Measurements from ENCODE around the gene TRPV4. TPM values are rescaled to one million over a fixed set of nuclear protein-coding genes. Genes with fewer than 3 reads are reported as not detected.

TRPV4 gene
- total RNA-seq, 1 experiment from 2014 or later, result not detected

GRCh38 chr12:109789526-109790048 is 43.6 kb downstream of the TRPV4 start:
- Histone ChIP-seq H3K9me3 (ENCODE audit: low read length) (no peaks in the 10 kb centered on the region), H3K27ac (ENCODE audit: low read length) (no peak overlapping the region), H3K9me2 (replicated peaks; ENCODE audit: insufficient read depth, low read length) (no peaks in the 10 kb centered on the region), H3K4me2 (ENCODE audit: low read depth, low read length, poor library complexity, severe bottlenecking) (no peak overlapping the region), H3K36me3 (ENCODE audit: insufficient read depth, low read length) (no peaks in the 10 kb centered on the region), H3K4me3 (ENCODE audit: low read length) (no peak overlapping the region), H3K79me2 (ENCODE audit: low read length) (no peaks in the 10 kb centered on the region), H3K9ac (ENCODE audit: low read length) (no peak overlapping the region), H2AFZ (ENCODE audit: low read length) (no peak overlapping the region), H3K27me3 (ENCODE audit: low read length) (no peaks in the 10 kb centered on the region), H4K20me1 (ENCODE audit: insufficient read depth, low read depth, low read length) (no peaks in the 10 kb centered on the region), H3K4me1 (ENCODE audit: low read length) (no peaks in the 10 kb centered on the region)
- no peak for DNase-seq

- H4K20me1 ChIP-seq (ENCODE audit: insufficient read depth, low read depth, low read length), result no peaks in the 10 kb centered on the region
- no peak overlapping the region for H3K4me3 ChIP-seq (ENCODE audit: low read length)
- no peak for DNase-seq
- H2AFZ ChIP-seq (ENCODE audit: low read length), result no peak overlapping the region
- H3K27ac ChIP-seq (ENCODE audit: low read length), result no peak overlapping the region
- no peaks in the 10 kb centered on the region for H3K27me3 ChIP-seq (ENCODE audit: low read length)
- no peaks in the 10 kb centered on the region for H3K4me1 ChIP-seq (ENCODE audit: low read length)
- no peaks in the 10 kb centered on the region for H3K36me3 ChIP-seq (ENCODE audit: insufficient read depth, low read length)
- no peaks in the 10 kb centered on the region for H3K9me3 ChIP-seq (ENCODE audit: low read length)
- no peaks in the 10 kb centered on the region for H3K9me2 ChIP-seq (replicated peaks; ENCODE audit: insufficient read depth, low read length)
- H3K4me2 ChIP-seq (ENCODE audit: low read depth, low read length, poor library complexity, severe bottlenecking), result no peak overlapping the region
- no peaks in the 10 kb centered on the region for H3K79me2 ChIP-seq (ENCODE audit: low read length)
- no peak overlapping the region for H3K9ac ChIP-seq (ENCODE audit: low read length)
These were observed 46.4 kb downstream of the TRPV4 start for GRCh38 chr12:109786799-109787198.

- Histone ChIP-seq H3K4me2 (ENCODE audit: low read depth, low read length, poor library complexity, severe bottlenecking) (no peak overlapping the region), H3K27me3 (ENCODE audit: low read length) (no peaks in the 10 kb centered on the region), H3K4me3 (ENCODE audit: low read length) (no peak overlapping the region), H3K79me2 (ENCODE audit: low read length) (no peaks in the 10 kb centered on the region), H3K9ac (ENCODE audit: low read length) (no peak overlapping the region), H3K4me1 (ENCODE audit: low read length) (no peaks in the 10 kb centered on the region), H3K9me3 (ENCODE audit: low read length) (no peaks in the 10 kb centered on the region; the same call in 1 of the 2 replicates), H3K9me2 (replicated peaks; ENCODE audit: insufficient read depth, low read length) (no peaks in the 10 kb centered on the region), H4K20me1 (ENCODE audit: insufficient read depth, low read depth, low read length) (no peaks in the 10 kb centered on the region), H3K27ac (ENCODE audit: low read length) (no peak overlapping the region), H2AFZ (ENCODE audit: low read length) (no peak overlapping the region), H3K36me3 (ENCODE audit: insufficient read depth, low read length) (no peaks in the 10 kb centered on the region)
- DNase-seq, result no peak
These were observed 47.3 kb downstream of the TRPV4 start for GRCh38 chr12:109785854-109786253.

- Histone ChIP-seq H3K4me3 (ENCODE audit: low read length) (no peak overlapping the region), H4K20me1 (ENCODE audit: insufficient read depth, low read depth, low read length) (no peaks in the 10 kb centered on the region), H3K27ac (ENCODE audit: low read length) (no peak overlapping the region), H3K4me2 (ENCODE audit: low read depth, low read length, poor library complexity, severe bottlenecking) (no peak overlapping the region), H2AFZ (ENCODE audit: low read length) (no peak overlapping the region), H3K9ac (ENCODE audit: low read length) (no peak overlapping the region), H3K9me2 (replicated peaks; ENCODE audit: insufficient read depth, low read length) (no peaks in the 10 kb centered on the region), H3K4me1 (ENCODE audit: low read length) (no peaks in the 10 kb centered on the region), H3K27me3 (ENCODE audit: low read length) (no peaks in the 10 kb centered on the region), H3K36me3 (ENCODE audit: insufficient read depth, low read length) (no peaks in the 10 kb centered on the region), H3K79me2 (ENCODE audit: low read length) (no peaks in the 10 kb centered on the region), H3K9me3 (ENCODE audit: low read length) (no peaks in the 10 kb centered on the region; the same call in 1 of the 2 replicates)
- DNase-seq, result no peak
These were observed 49.3 kb downstream of the TRPV4 start for GRCh38 chr12:109783965-109784244.

GRCh38 chr12:109783135-109783964 is 49.8 kb downstream of the TRPV4 start:
- Histone ChIP-seq H3K4me2 (ENCODE audit: low read depth, low read length, poor library complexity, severe bottlenecking) (no peak overlapping the region), H4K20me1 (ENCODE audit: insufficient read depth, low read depth, low read length) (no peaks in the 10 kb centered on the region), H3K4me1 (ENCODE audit: low read length) (no peaks in the 10 kb centered on the region), H3K4me3 (ENCODE audit: low read length) (no peak overlapping the region), H2AFZ (ENCODE audit: low read length) (no peak overlapping the region), H3K79me2 (ENCODE audit: low read length) (no peaks in the 10 kb centered on the region), H3K9ac (ENCODE audit: low read length) (no peak overlapping the region), H3K27me3 (ENCODE audit: low read length) (no peaks in the 10 kb centered on the region), H3K9me2 (replicated peaks; ENCODE audit: insufficient read depth, low read length) (no peaks in the 10 kb centered on the region), H3K9me3 (ENCODE audit: low read length) (no peaks in the 10 kb centered on the region; the same call in 1 of the 2 replicates), H3K36me3 (ENCODE audit: insufficient read depth, low read length) (no peaks in the 10 kb centered on the region), H3K27ac (ENCODE audit: low read length) (no peak overlapping the region)
- DNase-seq, result no peak

- H3K27ac ChIP-seq (ENCODE audit: low read length), result no peak overlapping the region
- H3K79me2 ChIP-seq (ENCODE audit: low read length), result no peaks in the 10 kb centered on the region
- H3K27me3 ChIP-seq (ENCODE audit: low read length), result no peaks in the 10 kb centered on the region
- H3K36me3 ChIP-seq (ENCODE audit: insufficient read depth, low read length), result no peaks in the 10 kb centered on the region
- H4K20me1 ChIP-seq (ENCODE audit: insufficient read depth, low read depth, low read length), result no peaks in the 10 kb centered on the region
- no peak for DNase-seq
- H3K4me2 ChIP-seq (ENCODE audit: low read depth, low read length, poor library complexity, severe bottlenecking), result no peak overlapping the region
- no peak overlapping the region for H3K4me3 ChIP-seq (ENCODE audit: low read length)
- H3K4me1 ChIP-seq (ENCODE audit: low read length), result peaks cover 4% of the 10 kb centered on the region
- H3K9me2 ChIP-seq (replicated peaks; ENCODE audit: insufficient read depth, low read length), result no peaks in the 10 kb centered on the region
- H3K9ac ChIP-seq (ENCODE audit: low read length), result no peak overlapping the region
- H3K9me3 ChIP-seq (ENCODE audit: low read length), result no peaks in the 10 kb centered on the region; the same call in 1 of the 2 replicates
- no peak overlapping the region for H2AFZ ChIP-seq (ENCODE audit: low read length)
These were observed 50.9 kb downstream of the TRPV4 start for GRCh38 chr12:109782326-109782703.

- Histone ChIP-seq H3K9ac (ENCODE audit: low read length) (no peak overlapping the region), H3K9me2 (replicated peaks; ENCODE audit: insufficient read depth, low read length) (no peaks in the 10 kb centered on the region), H3K4me1 (ENCODE audit: low read length) (peaks cover 9% of the 10 kb centered on the region), H3K27me3 (ENCODE audit: low read length) (no peaks in the 10 kb centered on the region), H3K27ac (ENCODE audit: low read length) (no peak overlapping the region), H3K4me3 (ENCODE audit: low read length) (no peak overlapping the region), H3K9me3 (ENCODE audit: low read length) (no peaks in the 10 kb centered on the region; the same call in 1 of the 2 replicates), H2AFZ (ENCODE audit: low read length) (no peak overlapping the region), H3K4me2 (ENCODE audit: low read depth, low read length, poor library complexity, severe bottlenecking) (no peak overlapping the region), H3K79me2 (ENCODE audit: low read length) (no peaks in the 10 kb centered on the region), H3K36me3 (ENCODE audit: insufficient read depth, low read length) (no peaks in the 10 kb centered on the region), H4K20me1 (ENCODE audit: insufficient read depth, low read depth, low read length) (no peaks in the 10 kb centered on the region)
- no peak for DNase-seq
These were observed 51.4 kb downstream of the TRPV4 start for GRCh38 chr12:109781668-109782325.

GRCh38 chr12:109779382-109779781 is 53.8 kb downstream of the TRPV4 start:
- H3K4me2 ChIP-seq (ENCODE audit: low read depth, low read length, poor library complexity, severe bottlenecking), result no peak overlapping the region
- H3K9ac ChIP-seq (ENCODE audit: low read length), result no peak overlapping the region
- H3K27me3 ChIP-seq (ENCODE audit: low read length), result no peaks in the 10 kb centered on the region
- no peaks in the 10 kb centered on the region; the same call in 1 of the 2 replicates for H3K9me3 ChIP-seq (ENCODE audit: low read length)
- H4K20me1 ChIP-seq (ENCODE audit: insufficient read depth, low read depth, low read length), result no peaks in the 10 kb centered on the region
- no peak overlapping the region for H3K4me3 ChIP-seq (ENCODE audit: low read length)
- no peak overlapping the region for H3K27ac ChIP-seq (ENCODE audit: low read length)
- H2AFZ ChIP-seq (ENCODE audit: low read length), result no peak overlapping the region
- peaks cover 15% of the 10 kb centered on the region for H3K4me1 ChIP-seq (ENCODE audit: low read length)
- H3K36me3 ChIP-seq (ENCODE audit: insufficient read depth, low read length), result no peaks in the 10 kb centered on the region
- H3K9me2 ChIP-seq (replicated peaks; ENCODE audit: insufficient read depth, low read length), result no peaks in the 10 kb centered on the region
- peak; percentile 58 for DNase-seq
- no peaks in the 10 kb centered on the region for H3K79me2 ChIP-seq (ENCODE audit: low read length)

Measured in Karpas-422 (cell line).